Breast epithelium (tissue), 3 donors: ENCODE results near the gene MCM7.

ENCODE experiments used
- POLR2A ChIP-seq: fragments of 450-650 bp; IDR thresholded peaks from one replicate; pipeline ENCODE4 v1.6.1; 2016; ENCODE audit warnings: antibody characterized with exemption, mild to moderate bottlenecking, moderate library complexity
- TF ChIP-seq, protein P1 (sequence below), 3 donors: fragments of 450-650 bp; IDR thresholded peaks; one replicate each; pipeline ENCODE4 v1.5.1; 2016 to 2017; ENCODE audit warnings: antibody characterized with exemption in 3 of 3, mild to moderate bottlenecking in 3 of 3, moderate library complexity in 3 of 3

DNA sequence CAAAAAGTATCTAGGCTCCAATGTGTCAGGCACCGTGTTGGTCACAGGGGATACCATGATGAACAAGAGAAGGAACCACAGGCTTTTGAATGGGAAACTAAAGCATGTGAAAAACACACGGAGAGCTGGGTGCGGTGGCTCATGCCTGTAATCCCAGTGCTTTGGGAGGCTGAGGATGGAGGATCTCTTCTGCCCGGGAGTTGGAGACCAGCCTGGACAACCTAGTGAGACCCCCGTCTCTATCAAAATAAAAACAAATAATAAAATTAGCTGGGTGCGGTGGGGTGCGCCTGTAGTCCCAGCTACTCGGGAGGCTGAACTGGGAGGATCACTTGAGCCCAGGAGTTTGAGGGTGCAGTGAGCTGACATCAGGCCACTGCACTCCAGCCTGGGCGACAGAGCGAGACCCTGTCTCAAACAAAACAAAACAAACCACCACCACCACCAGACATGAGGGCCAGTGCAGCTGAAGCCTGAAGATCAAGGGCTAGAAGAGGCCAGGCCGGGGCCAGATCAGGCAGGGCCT is 13.0 kb downstream of the MCM7 start:
- TF ChIP-seq POLR2A = no peak
- TF ChIP-seq, protein P1, sequence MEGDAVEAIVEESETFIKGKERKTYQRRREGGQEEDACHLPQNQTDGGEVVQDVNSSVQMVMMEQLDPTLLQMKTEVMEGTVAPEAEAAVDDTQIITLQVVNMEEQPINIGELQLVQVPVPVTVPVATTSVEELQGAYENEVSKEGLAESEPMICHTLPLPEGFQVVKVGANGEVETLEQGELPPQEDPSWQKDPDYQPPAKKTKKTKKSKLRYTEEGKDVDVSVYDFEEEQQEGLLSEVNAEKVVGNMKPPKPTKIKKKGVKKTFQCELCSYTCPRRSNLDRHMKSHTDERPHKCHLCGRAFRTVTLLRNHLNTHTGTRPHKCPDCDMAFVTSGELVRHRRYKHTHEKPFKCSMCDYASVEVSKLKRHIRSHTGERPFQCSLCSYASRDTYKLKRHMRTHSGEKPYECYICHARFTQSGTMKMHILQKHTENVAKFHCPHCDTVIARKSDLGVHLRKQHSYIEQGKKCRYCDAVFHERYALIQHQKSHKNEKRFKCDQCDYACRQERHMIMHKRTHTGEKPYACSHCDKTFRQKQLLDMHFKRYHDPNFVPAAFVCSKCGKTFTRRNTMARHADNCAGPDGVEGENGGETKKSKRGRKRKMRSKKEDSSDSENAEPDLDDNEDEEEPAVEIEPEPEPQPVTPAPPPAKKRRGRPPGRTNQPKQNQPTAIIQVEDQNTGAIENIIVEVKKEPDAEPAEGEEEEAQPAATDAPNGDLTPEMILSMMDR (IDR thresholded peaks at IDR 0.05) = no peak
